GM23248 (cell line): ENCODE data around the gene KIF12.

Source experiments
- EZH2 ChIP-seq: fragments of 200-600 bp; sonication (generic); IDR thresholded peaks from 2 replicates; pipeline ENCODE4 v1.6.1; 2018; ENCODE audit warnings: antibody characterized with exemption, mild to moderate bottlenecking; ENCODE audit not compliant: insufficient read depth, poor library complexity, severe bottlenecking
- EZH2phosphoT487 ChIP-seq: fragments of 200-600 bp; sonication (generic); IDR thresholded peaks from 2 replicates; pipeline ENCODE4 v1.6.1; 2018; ENCODE audit warnings: antibody characterized with exemption, moderate library complexity, mild to moderate bottlenecking, low read depth; ENCODE audit not compliant: insufficient read depth

DNA sequence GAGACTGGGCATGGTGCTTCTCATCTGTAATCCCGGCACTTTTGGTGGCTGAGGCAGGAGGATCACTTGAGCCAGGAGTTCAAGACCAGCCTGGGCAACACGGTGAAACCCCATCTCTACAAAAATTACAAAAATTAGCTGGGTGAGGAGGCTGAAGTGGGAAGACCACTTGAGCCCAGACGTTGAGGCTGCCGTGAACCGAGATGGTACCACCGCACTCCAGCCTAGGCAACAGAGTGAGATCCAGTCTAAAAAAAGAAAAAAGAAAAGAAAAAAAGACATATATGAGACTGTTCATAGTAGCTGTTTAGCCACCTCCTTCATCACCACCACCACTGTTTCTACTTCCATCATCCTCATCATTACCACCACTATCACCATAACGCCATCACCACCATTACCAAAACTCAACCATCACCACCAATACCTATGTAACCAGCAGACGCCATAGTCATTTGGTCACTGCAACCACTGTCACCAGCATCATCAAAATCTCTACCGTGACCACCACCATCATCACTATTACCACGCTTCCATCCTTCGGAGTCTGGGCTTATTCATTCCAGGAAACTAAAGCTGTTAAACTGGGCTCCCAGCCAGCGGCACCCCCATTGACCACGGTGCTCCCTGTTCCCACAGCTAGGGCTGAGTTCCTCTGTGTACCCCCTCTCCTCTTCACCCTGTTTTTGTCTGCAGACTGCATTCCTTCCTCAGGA lies 8.4 kb upstream of the KIF12 start:
- no peak for TF ChIP-seq EZH2
- no peak for TF ChIP-seq EZH2phosphoT487
